ENCODE results near the gene IDUA.
"Not testable (repeated sequence)": the region's sequence is repeated elsewhere in the genome, so short reads cannot be mapped to it uniquely, and the experiment has no call there.

IDUA gene

GRCh38 chr4:986879-987623 lies at the start of gene IDUA:
TSS of gene IDUA (plus strand) at chr4:987044. CDS start at chr4:987085, 41 bp downstream.
- peak within 1 kb of the TSS; percentile 70 for H3K4me3 ChIP-seq (ENCODE audit: low read length)
- DNase-seq (ENCODE audit: low read depth) = no peak
- TF ChIP-seq, protein P1, sequence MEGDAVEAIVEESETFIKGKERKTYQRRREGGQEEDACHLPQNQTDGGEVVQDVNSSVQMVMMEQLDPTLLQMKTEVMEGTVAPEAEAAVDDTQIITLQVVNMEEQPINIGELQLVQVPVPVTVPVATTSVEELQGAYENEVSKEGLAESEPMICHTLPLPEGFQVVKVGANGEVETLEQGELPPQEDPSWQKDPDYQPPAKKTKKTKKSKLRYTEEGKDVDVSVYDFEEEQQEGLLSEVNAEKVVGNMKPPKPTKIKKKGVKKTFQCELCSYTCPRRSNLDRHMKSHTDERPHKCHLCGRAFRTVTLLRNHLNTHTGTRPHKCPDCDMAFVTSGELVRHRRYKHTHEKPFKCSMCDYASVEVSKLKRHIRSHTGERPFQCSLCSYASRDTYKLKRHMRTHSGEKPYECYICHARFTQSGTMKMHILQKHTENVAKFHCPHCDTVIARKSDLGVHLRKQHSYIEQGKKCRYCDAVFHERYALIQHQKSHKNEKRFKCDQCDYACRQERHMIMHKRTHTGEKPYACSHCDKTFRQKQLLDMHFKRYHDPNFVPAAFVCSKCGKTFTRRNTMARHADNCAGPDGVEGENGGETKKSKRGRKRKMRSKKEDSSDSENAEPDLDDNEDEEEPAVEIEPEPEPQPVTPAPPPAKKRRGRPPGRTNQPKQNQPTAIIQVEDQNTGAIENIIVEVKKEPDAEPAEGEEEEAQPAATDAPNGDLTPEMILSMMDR (conservative IDR thresholded peaks at IDR 0.05; ENCODE audit: low read depth, low read length) = peak; percentile 56

DNA sequence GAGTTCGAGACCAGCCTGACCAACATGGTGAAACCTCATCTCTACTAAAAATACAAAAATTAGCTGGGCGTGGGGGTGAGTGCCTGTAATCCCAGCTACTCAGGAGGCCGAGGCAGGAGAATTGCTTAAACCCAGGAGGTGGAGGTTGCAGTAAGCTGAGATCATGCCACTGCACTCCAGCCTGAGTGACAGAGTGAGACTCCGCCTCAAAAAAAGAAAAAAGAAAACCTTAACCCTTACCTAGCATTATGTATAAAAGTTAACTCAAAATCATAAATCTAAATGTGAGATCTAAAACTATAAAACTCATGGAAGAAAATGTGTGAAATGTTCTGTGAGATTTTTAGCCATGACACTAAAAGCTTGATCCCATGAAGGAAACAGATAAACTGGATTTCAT lies 47.3 kb upstream of the IDUA start:
- DNase-seq (ENCODE audit: low read depth); H3K4me3 ChIP-seq (ENCODE audit: low read length): not testable (repeated sequence)

DNA sequence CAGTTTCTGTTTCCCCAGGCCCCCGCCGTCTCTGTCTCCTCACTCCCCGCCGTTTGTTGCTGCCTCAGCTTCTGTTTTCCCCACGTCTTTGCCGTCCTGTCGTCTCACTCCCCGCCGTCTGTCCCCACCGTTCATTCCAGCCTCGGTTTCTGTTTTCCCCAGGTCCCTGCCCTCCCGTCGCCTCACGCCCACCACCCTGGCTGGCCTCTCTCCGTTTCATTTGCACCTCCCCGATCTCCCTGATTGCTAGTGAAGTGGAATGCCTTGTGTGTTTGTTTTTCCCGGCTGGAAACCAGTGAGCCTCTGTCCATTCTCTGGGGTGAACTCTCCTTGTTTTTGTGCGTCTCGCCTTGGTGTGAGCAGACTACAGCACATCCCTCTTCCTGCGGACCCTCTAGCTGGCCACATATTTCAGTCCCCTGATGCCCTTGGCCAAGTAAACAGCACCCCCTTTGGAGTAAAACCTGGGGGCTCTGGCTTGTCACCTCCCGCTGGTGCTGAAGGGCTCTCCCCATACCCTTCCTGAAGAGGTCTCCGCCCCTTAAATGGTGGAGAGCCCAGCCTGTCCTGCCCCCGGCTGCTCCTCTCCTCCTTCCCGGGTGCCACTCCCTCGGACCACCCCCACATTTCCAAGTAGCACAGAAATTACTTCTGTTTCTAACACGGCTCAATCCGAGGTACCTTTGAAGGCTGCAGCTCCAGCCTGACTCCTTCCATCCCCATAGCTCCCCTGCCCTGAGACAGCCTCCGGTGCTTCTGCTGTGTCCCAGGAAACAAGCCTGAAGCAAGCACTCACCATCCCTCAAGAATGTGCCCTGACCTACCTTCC lies 41.4 kb upstream of the IDUA start:
- no peak overlapping the region for H3K4me3 ChIP-seq (ENCODE audit: low read length)
- no peak for DNase-seq (ENCODE audit: low read depth)
- TF ChIP-seq, protein P1 (conservative IDR thresholded peaks at IDR 0.05; ENCODE audit: low read depth, low read length) = no peak

DNA sequence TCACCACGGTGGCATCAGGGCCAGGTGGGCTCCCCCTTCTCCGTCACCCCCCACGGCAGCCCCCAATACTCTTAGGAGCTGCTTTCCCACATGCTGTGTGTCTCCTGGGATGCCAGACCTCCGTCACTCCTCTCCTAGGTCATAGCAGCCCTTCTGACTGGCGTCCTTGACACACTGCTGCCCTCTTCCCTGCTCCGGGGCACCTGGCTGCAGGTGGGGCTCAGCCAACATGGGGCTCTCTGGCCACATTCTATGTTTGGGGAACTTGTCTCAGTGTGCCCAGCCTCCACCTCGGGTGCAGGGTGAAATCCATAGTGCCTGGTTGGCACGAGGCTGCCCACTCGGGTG lies 40.8 kb upstream of the IDUA start:
- TF ChIP-seq, protein P1 (conservative IDR thresholded peaks at IDR 0.05; ENCODE audit: low read depth, low read length) = no peak
- DNase-seq (ENCODE audit: low read depth) = no peak
- H3K4me3 ChIP-seq (ENCODE audit: low read length) = no peak overlapping the region

- TF ChIP-seq, protein P1 (conservative IDR thresholded peaks at IDR 0.05; ENCODE audit: low read depth, low read length) = no peak
- DNase-seq (ENCODE audit: low read depth) = no peak
- no peak overlapping the region for H3K4me3 ChIP-seq (ENCODE audit: low read length)
Measured at GRCh38 chr4:946517-947471, 40.0 kb upstream of the IDUA start.

DNA sequence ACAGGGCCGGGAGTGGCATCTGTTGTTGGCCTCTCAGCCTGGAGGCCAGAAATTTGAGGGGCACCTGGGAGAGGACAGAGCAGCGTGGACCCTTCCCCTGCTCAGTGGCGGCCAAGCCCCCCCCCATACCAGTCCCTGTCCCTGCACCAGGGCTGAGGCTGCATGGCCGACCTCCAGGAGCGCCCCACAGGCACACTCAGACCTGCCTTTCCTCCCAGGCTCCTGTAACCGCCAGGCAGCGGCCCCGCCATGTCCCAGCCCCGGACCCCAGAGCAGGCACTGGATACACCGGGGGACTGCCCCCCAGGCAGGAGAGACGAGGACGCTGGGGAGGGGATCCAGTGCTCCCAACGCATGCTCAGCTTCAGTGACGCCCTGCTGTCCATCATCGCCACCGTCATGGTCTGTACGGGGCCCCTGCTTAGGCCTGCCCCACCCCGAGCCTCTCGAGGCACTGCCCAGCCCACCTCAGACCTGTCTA lies 39.3 kb upstream of the IDUA start:
- no peak overlapping the region for H3K4me3 ChIP-seq (ENCODE audit: low read length)
- TF ChIP-seq, protein P1 (conservative IDR thresholded peaks at IDR 0.05; ENCODE audit: low read depth, low read length) = no peak
- no peak for DNase-seq (ENCODE audit: low read depth)

All from retinal pigment epithelial cell (primary cell).